HG03558 (cell line): ENCODE measurements around the gene PLEKHM2.

ENCODE experiments used
- ATAC-seq: cut with Tn5 transposase; IDR thresholded peaks from one replicate; pipeline ENCODE4 v1.9.1; 2021; ENCODE audit warnings: moderate number of reproducible peaks; ENCODE audit not compliant: unreplicated experiment; ENCODE audit errors: extremely low read depth

PLEKHM2 gene

GRCh38 chr1:15723631-15724246 lies 39.6 kb downstream of the PLEKHM2 start:
- ATAC-seq = no peak

- no peak for ATAC-seq
Observed at GRCh38 chr1:15724949-15725880, 41.1 kb downstream of the PLEKHM2 start.

GRCh38 chr1:15726508-15726907 lies 42.4 kb downstream of the PLEKHM2 start:
- ATAC-seq = no peak

GRCh38 chr1:15727021-15727420 lies 42.9 kb downstream of the PLEKHM2 start:
- no peak for ATAC-seq

GRCh38 chr1:15727424-15727823 lies 43.3 kb downstream of the PLEKHM2 start:
- ATAC-seq = no peak

DNA sequence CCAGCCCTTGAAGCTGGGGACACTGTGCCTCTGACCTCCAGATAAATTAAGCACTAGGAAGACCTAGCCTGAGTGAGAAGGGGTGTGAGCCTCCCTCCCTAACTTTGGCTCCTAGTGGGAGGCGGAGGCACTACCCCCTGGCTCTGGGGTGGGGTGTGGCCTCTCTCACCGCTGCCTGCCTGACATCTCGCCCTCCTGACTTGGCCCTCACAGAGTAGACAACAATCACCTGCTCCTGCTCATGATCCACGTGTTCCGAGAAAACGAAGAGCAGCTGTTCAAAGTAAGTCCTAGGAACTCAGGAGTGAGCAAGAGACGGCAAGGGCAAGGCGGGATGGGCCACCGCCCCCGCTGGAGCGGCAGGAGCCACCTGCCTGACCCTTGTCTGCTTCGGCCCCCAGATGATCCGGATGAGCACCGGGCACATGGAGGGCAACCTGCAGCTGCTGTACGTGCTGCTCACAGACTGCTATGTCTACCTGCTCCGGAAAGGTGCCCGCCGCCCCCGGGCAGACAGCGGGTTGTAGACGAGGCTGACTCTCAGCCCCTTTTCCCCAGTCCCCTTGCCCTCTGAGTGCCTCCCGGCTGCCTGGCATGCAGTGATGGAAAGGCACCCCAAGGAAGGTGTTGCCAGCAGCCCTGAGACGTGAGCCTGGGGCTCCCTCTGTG lies 43.9 kb downstream of the PLEKHM2 start:
- no peak for ATAC-seq

DNA sequence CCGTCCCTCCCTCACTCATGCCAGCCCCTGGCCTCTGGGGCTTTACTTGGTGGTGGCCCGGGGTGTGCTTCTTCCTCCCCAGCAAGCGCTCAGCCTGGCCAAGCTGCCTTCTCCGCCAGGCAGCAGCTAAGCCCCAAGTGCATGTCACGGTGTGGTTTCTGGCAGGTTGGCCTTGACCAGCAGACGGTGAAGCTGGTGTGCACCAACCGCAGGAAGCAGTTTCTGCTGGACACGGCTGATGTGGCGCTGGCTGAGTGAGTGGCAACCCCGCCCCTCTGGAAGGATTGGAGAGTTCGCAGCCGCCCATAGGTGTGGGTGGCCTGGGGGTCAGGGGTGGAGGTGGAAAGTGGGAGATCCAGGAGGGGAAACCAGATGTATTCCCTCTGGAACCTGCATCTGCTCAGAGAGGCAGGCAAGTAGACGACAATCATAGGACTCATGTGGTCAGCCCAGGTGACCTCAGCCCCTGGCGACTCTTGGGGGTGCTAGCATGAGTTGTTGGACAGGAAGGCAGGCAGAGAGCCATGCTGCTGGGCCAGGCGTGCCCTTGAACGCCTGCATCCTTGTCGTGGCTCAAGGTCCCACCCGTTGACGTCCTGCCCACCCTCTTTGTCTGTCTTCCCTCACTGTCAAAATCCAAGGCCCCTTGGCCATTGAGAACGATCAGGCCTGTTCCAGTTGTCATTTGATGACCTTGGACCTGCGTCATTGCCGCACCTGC lies 45.0 kb downstream of the PLEKHM2 start:
- no peak for ATAC-seq

DNA sequence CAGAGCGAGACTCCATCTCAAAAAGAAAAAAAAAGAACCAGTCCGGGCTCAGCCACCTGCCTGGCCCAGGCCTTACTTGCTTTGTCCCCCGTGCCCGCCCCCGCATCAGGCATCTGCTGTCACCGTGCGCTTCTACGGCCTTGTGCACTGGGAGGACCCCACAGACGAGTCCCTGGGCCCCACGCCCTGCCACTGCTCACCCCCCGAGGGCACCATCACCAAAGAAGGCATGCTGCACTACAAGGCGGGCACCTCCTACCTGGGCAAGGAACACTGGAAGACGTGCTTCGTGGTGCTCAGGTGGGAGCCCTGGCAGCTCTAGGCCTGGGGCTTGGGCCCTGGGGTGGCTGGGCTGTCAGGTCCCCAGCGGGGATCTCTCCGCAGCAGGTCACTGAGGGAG lies 46.3 kb downstream of the PLEKHM2 start:
- no peak for ATAC-seq

GRCh38 chr1:15730936-15731335 lies 46.8 kb downstream of the PLEKHM2 start:
- ATAC-seq = no peak

- ATAC-seq = no peak
Observed at GRCh38 chr1:15731735-15732685, 47.9 kb downstream of the PLEKHM2 start.

GRCh38 chr1:15732686-15733081 lies 48.6 kb downstream of the PLEKHM2 start:
- no peak for ATAC-seq

DNA sequence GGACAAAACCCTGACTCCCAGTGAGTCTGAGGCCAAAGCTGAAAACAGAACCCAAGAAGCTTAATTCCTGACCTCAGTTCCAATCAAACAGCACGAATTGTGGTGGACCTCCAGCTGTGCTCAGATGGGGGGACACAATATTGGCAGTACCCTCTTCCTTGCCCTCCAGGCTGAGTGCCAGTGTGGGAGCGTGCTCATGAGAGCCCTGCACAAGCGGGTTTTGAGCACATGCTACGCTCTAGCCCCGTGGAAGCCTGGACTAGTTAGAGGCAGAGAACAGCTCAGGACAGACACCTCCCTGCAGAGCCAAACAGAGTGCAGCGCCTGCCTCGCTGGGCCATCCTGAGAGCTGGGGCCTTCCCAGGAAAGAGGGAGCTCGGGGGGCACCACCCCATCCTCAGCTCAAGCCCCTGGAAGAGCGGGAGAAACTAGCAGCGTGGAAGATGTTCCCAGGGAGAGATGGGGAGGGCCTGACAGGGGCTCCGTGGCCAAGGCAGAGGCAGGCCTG lies 49.2 kb downstream of the PLEKHM2 start:
- ATAC-seq = no peak

GRCh38 chr1:15733726-15734226 lies 49.7 kb downstream of the PLEKHM2 start:
- no peak for ATAC-seq

GRCh38 chr1:15734296-15734695 lies 50.2 kb downstream of the PLEKHM2 start:
- no peak for ATAC-seq

- no peak for ATAC-seq
Observed at GRCh38 chr1:15734901-15735300, 50.8 kb downstream of the PLEKHM2 start.

DNA sequence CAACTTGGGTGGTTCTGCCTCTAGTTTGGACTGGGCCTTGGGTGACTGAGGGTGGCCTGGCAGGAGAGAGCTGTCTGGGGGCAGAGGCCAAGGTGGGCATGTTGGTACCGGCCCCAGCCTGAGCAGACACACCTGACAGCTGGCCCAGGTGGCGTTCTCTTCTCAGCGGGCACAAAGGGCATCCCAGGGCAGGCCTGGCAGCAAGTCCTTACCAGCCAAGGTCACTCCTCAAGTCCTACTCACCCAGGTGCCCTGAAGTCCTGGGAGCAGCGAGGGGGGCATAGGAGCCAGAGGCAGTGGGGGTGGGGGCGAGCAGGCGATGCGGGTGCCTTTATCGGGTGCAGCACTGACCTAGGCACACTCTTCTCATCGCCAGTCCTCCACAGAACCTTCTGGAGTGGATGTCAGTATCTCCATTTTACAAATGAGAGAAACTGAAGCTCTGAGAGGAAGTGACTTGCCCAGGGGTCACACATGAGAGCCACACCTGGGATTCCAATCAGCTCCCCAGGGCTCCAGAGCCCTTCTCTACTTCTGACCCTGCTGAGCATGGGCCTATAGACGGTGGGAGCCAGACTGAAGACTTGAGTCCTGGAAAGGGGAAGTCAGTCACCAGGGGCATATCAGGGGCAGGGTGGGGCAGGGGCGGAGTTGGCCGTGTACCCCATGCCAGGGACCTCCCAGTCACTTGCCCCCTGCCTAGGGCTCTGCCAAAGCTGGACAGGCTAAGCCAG lies 51.4 kb downstream of the PLEKHM2 start:
- ATAC-seq = no peak

GRCh38 chr1:15736038-15736891 lies 52.1 kb downstream of the PLEKHM2 start, which contains the start of gene SLC25A34:
TSS of gene SLC25A34 (plus strand) at chr1:15736258. CDS start at chr1:15736486, 228 bp downstream.
- no peak for ATAC-seq
